Activated T-cell treated with anti-CD3 and anti-CD28 coated beads, Interleukin-2, amount 50 U/mL, for 48 hours (primary cell): ENCODE results near the gene CD79B.
A peak's percentile ranks its signal among the peaks of the same experiment; 100 is the strongest.

Experiments
- DNase-seq, 2 experiments: peaks; one replicate each; pipeline ENCODE4 v3.0.0-alpha.2; 2020

The CD79B gene

DNA sequence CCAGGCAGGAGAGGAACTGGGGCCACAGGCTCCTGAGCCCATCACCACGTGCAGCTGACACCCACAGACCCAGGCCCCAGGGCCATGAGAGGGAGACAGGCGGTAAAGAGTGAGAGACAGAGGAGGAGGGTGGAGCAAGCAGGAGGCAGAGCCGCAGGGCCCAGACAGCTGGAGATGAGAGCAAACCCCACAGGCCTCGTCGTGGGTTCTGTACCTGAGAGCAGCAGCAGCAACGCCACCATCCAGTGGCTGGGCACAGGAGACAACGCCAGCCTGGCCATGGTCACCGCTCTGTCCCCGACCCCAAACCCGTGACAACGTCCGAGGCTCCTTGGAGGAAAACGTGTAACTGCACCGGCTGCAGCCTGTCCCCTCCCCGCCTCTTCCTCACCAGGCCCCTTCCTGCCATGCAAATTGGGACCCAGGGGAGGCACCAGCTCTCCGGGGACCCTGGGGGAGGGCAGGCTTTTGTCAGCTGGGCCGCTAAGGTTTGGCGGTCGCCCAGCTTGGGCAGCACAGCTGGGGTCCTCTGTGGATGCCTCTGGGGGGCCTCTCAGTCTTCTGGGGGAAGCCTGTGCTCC lies at the start of gene CD79B:
Gene CD79B (minus strand): TSS at position 351 of the 581 bp plus-strand sequence. CDS start 70 bp downstream, at position 281.
- peak; percentile 56 to 67 for DNase-seq

DNA sequence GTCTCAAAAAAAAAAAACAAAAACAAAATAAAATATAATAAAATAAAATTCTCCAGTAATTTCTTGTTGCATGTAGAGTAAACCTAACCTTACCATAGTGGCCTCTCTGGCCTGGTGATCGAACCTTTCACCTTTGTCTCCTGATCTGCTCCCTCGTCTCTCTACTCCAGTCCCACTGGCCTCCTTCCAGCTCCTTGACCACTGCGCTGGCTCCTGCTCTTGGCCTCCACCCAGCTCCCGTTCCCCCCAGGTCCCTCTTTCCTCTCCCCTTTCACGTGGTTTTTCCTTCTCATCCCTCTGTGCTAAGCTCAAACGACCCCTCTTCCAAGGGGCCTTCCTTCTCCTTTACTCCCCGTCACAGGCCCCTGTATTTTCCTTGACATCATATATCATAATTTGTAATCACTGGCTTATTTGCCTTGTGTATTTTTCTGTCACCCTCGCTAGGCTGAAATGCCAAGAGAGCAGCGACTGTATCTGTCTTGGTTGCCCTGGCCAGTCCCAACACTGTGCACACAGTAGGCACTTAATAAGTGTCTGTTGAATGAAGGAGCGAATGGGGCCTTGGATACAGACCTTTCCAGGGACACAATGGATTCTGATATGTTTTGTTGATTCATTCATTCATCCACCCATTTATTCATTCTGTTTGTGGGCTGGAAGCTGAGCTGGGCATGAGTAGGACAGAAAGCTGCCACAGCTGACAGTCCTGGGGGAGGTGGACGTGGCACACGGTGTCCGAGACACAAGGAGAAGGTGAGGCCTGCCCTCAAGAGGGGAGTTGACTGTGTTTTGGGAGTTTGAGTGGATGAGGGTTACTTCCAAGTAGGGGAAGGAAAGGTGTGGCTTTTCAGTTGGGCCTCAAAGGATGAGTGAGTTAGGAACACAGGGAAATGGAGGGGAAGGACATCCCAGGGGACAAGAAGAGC lies 46.4 kb upstream of the CD79B start:
- no peak for DNase-seq

GRCh38 chr17:63976702-63977101 lies 44.6 kb upstream of the CD79B start:
- no peak for DNase-seq

DNA sequence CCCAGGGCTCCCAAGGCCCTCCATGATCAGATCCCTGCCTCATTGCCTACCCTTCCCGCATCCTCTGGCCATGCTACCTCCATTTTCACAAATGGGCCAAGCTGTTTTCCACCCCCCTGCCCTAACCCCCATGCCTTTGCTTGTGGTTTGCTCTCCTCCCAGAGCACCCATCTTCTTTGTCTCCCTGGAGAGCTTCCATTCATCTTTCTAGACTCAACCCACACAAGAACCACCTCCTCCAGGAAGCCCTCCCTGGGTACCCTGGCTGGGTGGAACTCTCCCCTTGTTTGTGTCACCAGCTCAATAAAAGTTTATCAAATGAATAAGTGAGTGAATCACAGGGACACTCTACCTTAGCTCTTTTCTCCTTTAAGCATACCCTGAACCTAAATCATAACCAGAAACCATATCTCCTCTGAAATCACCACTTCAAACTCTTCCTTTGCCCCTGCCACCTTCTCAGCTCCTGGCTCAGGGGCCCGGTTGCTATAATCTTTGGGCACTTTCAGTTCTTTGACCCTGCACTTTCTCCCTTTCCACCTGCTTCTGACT lies 43.5 kb upstream of the CD79B start:
- DNase-seq: no peak

- peak in 1 of 2 experiments; percentile 32 for DNase-seq
Measured at GRCh38 chr17:63974594-63975192, 42.6 kb upstream of the CD79B start.

DNA sequence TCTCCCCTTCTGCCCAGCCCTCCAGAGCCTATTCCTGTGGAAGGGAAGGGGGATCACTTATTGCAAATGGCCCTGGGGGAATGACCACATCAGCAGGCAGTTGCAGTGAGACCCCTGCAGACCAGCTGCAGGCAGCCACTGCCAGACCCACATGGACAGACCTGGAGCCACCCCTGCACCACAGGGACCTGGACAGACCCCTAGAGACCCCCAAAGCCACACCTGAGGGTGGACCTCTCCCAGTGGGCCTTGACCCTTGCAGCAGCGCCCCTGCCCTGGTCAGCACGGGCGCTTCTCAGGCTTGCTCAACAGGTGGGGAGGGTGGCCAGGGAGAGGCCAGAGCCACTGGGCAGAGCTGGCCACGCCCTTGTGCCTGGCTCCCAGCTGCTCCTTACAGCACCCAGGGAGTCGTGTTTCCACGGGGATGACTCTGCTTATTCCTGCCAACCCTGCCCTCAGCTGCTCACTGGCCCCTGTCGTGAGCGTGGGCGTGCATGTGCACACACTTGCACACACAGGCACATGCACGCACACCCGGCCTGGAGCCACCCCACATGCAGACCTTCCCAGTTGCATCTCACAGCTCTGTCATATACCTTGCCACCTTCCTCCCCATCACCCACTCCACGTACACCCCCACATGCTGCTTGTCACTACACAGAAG lies 41.9 kb upstream of the CD79B start:
- DNase-seq: no peak

- no peak for DNase-seq
Measured at GRCh38 chr17:63973247-63973646, 41.1 kb upstream of the CD79B start.

GRCh38 chr17:63972796-63973195 lies 40.7 kb upstream of the CD79B start, which contains the start of gene SCN4A:
Gene SCN4A, minus strand, starts transcription at chr17:63972918. Its CDS starts 77 bp downstream, at chr17:63972841.
- DNase-seq: no peak

- DNase-seq: no peak
Measured at GRCh38 chr17:63969278-63969677, 37.1 kb upstream of the CD79B start.

DNA sequence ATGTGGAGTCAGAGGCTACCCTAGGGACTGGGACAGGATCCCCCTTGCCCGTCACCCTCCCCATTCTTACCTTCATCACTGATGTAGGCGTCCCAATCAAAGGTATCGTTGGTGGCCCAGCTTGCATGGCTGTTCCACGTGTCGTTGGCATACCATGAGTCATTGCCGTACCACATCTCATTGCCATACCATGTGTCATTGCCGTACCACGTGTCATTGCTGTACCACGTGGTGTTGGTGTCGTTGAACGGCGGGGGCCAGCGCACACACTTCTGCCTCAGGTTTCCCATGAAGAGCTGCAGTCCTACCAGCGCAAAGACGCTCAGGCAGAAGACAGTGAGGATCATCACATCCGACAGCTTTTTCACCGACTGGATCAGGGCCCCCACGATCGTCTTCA lies 35.8 kb upstream of the CD79B start:
- DNase-seq: peak; percentile 51 to 59

GRCh38 chr17:63966646-63967264 lies 34.6 kb upstream of the CD79B start:
- peak; percentile 49 to 60 for DNase-seq

DNA sequence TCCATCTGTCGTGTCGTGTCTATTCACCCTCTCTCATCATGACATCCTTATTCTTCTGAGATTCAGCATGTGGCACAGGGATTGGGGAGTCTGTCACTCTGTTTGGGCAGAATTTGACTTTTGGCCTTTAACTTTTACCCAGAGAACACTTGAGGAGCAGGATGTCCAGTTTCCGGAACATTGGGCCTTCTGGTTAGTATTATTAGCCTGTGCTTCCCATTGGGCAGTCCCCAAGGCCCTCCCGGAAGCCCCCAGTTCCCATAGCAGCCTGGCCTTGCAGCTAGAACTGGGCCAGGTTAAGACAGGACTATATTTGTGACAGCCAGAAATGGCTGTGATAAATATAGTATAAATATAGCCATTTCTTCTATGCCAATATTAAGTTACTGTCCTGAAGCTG lies 31.0 kb upstream of the CD79B start:
- DNase-seq: no peak

DNA sequence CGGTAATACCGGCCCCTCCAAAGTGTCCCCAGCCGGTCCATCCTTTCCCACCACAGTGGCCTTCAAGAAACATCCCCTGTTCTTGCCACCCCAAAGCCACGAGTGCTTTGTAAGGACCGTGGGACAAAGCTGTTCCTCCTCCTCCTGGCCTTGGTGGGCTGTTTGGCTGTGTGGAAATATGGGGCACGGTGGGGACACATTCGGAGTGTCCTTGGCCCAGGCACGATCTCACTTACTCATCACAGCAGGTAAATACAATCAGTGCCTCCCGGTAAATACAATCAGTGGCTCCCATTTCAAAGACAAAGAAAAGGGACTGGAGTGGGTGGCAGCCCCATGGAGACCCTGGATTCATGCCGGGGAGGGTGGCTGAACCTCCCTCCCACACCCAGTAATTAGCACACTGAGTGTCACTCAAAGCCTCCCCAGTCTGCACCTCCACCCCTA lies 30.2 kb upstream of the CD79B start:
- no peak for DNase-seq

DNA sequence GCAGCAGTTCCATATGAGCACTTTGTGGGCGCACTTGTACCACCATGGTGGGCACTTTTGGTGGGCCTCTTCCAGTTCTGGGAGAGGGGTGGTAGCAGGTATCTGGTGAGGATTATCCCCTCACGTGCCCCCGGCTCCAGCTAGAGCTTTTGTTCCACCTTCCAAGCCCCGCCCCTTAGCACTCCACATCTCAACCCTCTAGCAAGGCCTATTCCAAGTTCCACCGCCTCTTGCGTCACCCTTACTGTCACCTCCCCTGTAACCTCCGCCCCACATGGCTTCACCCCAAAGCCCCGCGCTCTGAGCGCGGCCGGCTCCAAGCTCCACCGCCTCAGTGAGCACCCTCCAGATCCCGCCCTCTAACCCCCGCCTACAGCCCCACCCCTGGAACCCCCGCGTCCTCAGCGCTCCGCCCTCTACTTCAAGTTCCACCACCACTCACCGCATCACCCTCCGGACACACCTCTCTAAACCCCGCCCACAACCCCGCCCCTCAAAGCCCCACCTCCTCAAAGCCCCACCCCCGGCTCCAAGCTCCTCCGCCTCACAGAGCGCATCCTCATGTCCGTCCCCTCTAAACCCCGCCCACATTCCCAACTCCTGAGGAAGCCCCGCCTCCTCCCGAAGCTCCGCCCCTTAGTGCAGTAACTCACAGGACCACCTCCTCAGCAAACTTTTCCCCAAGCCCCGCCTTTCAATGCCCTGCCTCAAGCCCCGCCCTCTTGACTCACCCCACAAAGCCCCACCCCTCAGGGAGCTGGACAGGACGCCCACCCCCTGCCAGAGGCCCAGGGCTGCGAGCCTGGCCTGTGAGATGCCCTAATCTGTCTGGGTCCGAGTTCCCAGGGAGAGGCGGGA lies 29.5 kb upstream of the CD79B start:
- DNase-seq: peak; percentile 66 to 72

GRCh38 chr17:63960430-63960829 lies 28.3 kb upstream of the CD79B start:
- DNase-seq: no peak

- no peak for DNase-seq
Measured at GRCh38 chr17:63960006-63960405, 27.9 kb upstream of the CD79B start.

- no peak for DNase-seq
Measured at GRCh38 chr17:63956296-63956920, 24.3 kb upstream of the CD79B start.

GRCh38 chr17:63955791-63956190 lies 23.7 kb upstream of the CD79B start:
- no peak for DNase-seq

- no peak for DNase-seq
Measured at GRCh38 chr17:63955232-63955631, 23.1 kb upstream of the CD79B start.

GRCh38 chr17:63954402-63955063 lies 22.4 kb upstream of the CD79B start:
- DNase-seq: peak; percentile 50 to 51
